Panc1 (cell line): Measurements from ENCODE around the gene ADAM10. TPM values are rescaled to one million over a fixed set of nuclear protein-coding genes. Genes with fewer than 3 reads are reported as not detected.

Experiments used
- ATAC-seq: fragments of 200-7000 bp; cut with Tn5 transposase; 2 replicates; pipeline ENCODE4 v1.9.1; 2020; ENCODE audit warnings: mild to moderate bottlenecking, moderate library complexity
- BruUV-seq: library from RNA; stranded (reverse); fragments of 400-500 nt; replicated peaks from 2 replicates; lab custom pipeline; 2021; lab: Mats Ljungman, UMichigan
- CTCF ChIA-PET: fragments of 300-600 bp; sonication (Branson Sonifier 250); formaldehyde crosslinking; loops from one replicate; lab custom pipeline; 2022; ENCODE audit warnings: antibody characterized with exemption; lab: Charles Lee
- POLR2A ChIA-PET: fragments of 300-600 bp; sonication (Branson Sonifier 250); formaldehyde crosslinking; loops from one replicate; lab custom pipeline; 2022; ENCODE audit warnings: antibody characterized with exemption; lab: Charles Lee
- DNase-seq: peaks from one replicate; pipeline ENCODE4 v3.0.0-alpha.2; 2010; ENCODE audit warnings: low read depth, low spot score
- H3K27ac ChIP-seq: 2 replicates; pipeline ENCODE4 v1.5.1; 2011; ENCODE audit warnings: mild to moderate bottlenecking, low read length, inconsistent platforms
- H3K27me3 ChIP-seq: fragments of 200-500 bp; sonication (Bioruptor generic); 2 replicates; pipeline ENCODE4 v1.6.0; 2014; ENCODE audit warnings: low read length, inconsistent platforms; ENCODE audit not compliant: control insufficient read depth, insufficient read depth
- H3K36me3 ChIP-seq: fragments of 200-500 bp; sonication (Bioruptor generic); 2 replicates; pipeline ENCODE4 v1.5.1; 2014; ENCODE audit warnings: inconsistent platforms, mild to moderate bottlenecking, low read length, moderate library complexity; ENCODE audit not compliant: control insufficient read depth, insufficient read depth
- H3K4me1 ChIP-seq: 2 replicates; pipeline ENCODE4 v1.5.1; 2011; ENCODE audit warnings: inconsistent platforms, mild to moderate bottlenecking, low read length, moderate library complexity; ENCODE audit not compliant: control insufficient read depth, insufficient read depth
- H3K4me3 ChIP-seq, 2 experiments: 2 replicates each; pipeline ENCODE4 v1.5.1; 2011 to 2012; ENCODE audit warnings: low read depth in 2 of 2, low read length in 2 of 2, mild to moderate bottlenecking in 2 of 2, inconsistent platforms in 1 of 2, moderate library complexity in 1 of 2
- H3K9me3 ChIP-seq: fragments of 200-500 bp; sonication (Bioruptor generic); 2 replicates; pipeline ENCODE4 v1.5.1; 2014; ENCODE audit warnings: low read depth, mild to moderate bottlenecking, inconsistent platforms, low read length, moderate library complexity; ENCODE audit not compliant: control insufficient read depth, insufficient read depth
- CTCF ChIP-seq: fragments of 450-650 bp; IDR thresholded peaks from 2 replicates; pipeline ENCODE4 v1.5.1; 2017; ENCODE audit warnings: mild to moderate bottlenecking
- POLR2AphosphoS5 ChIP-seq: IDR thresholded peaks from 2 replicates; pipeline ENCODE4 v1.6.1; 2012; ENCODE audit warnings: mild to moderate bottlenecking, low read depth, low read length, moderate library complexity
- REST ChIP-seq, 2 experiments: IDR thresholded peaks; 2 replicates each; pipeline ENCODE4 v1.6.1; 2011 to 2012; ENCODE audit warnings: low read depth in 2 of 2, control low read depth in 1 of 2, low read length in 1 of 2, mild to moderate bottlenecking in 1 of 2, moderate library complexity in 1 of 2; ENCODE audit not compliant: insufficient read depth in 1 of 2
- SIN3A ChIP-seq: IDR thresholded peaks from 2 replicates; pipeline ENCODE4 v1.6.1; 2012; ENCODE audit warnings: low read depth, mild to moderate bottlenecking, low read length, moderate library complexity, borderline replicate concordance; ENCODE audit not compliant: insufficient read depth
- TCF7L2 ChIP-seq: IDR thresholded peaks from 2 replicates; pipeline ENCODE4 v1.6.1; 2011; ENCODE audit warnings: mild to moderate bottlenecking, low read depth, low read length, inconsistent platforms
- in situ Hi-C: cut with HindIII; loops from 2 replicates; pipeline ENCODE4 v1.10.0; 2016; ENCODE audit warnings: low sequenced_read_pairs, low pct_unique_long_range_greater_than_20kb
- intact Hi-C: fragments of 100-400 bp; cut with micrococcal nuclease; formaldehyde crosslinking; loops from one replicate; pipeline ENCODE4 v1.10.0; 2022; ENCODE audit not compliant: unreplicated experiment
- total RNA-seq: library from RNA; stranded (reverse); gene quantifications from one replicate; pipeline ENCODE4 v1.2.1, GENCODE V29; 2021; ENCODE audit not compliant: unreplicated experiment

The ADAM10 gene
- total RNA-seq, 1 experiment from 2014 or later: 176 TPM

GRCh38 chr15:58547628-58548307, 201.7 kb downstream of the ADAM10 start:
- in situ Hi-C loops (no loop called here), intact Hi-C loops (no loop called here)
- peak overlapping the region; percentile 36; the same call in 1 of the 2 replicates for H3K27ac ChIP-seq
- H3K9me3 ChIP-seq: no peaks in the 10 kb centered on the region
- no peak for TF ChIP-seq TCF7L2
- TF ChIP-seq REST (IDR thresholded peaks at IDR 0.05; ENCODE audit: insufficient read depth in 1 of 2, low read depth in 2 of 2, low read length in 1 of 2): no peak
- no peak for TF ChIP-seq CTCF
- TF ChIP-seq POLR2AphosphoS5: no peak
- TF ChIP-seq SIN3A: no peak
- H3K27me3 ChIP-seq: no peaks in the 10 kb centered on the region
- ATAC-seq (peak; percentile 31; the same call in 1 of the 2 replicates), DNase-seq (no peak)
- no peak overlapping the region for H3K4me3 ChIP-seq
- POLR2A ChIA-PET: interaction anchor here (0.6 kb wide), 1 partner anchor 30 kb away, joined by 6 read pairs; no protein-coding TSS in a partner anchor
- H3K36me3 ChIP-seq: no peaks in the 10 kb centered on the region
- no TSS peak for BruUV-seq
- CTCF ChIA-PET: no interaction called here
- peaks cover 5% of the 10 kb centered on the region; the same call in 1 of the 2 replicates for H3K4me1 ChIP-seq

GRCh38 chr15:58546635-58547627, 202.6 kb downstream of the ADAM10 start:
- ChIA-PET CTCF (no interaction called here), POLR2A (interaction anchor here (0.6 kb wide), 2 partner anchors 30 to 203 kb away, joined by 6 to 16 read pairs; no protein-coding TSS in a partner anchor)
- Histone ChIP-seq H3K27me3 (no peaks in the 10 kb centered on the region), H3K4me3 (no peak overlapping the region), H3K9me3 (no peaks in the 10 kb centered on the region), H3K36me3 (no peaks in the 10 kb centered on the region), H3K27ac (no peak overlapping the region), H3K4me1 (peaks cover 5% of the 10 kb centered on the region; the same call in 1 of the 2 replicates)
- intact Hi-C loops (no loop called here), in situ Hi-C loops (no loop called here)
- TF ChIP-seq SIN3A (no peak), REST (IDR thresholded peaks at IDR 0.05; ENCODE audit: insufficient read depth in 1 of 2, low read depth in 2 of 2, low read length in 1 of 2) (no peak), CTCF (no peak), TCF7L2 (no peak), POLR2AphosphoS5 (no peak)
- no TSS peak for BruUV-seq
- peak; percentile 91 for ATAC-seq
- peak; percentile 77 for DNase-seq
